Measurements from ENCODE around the gene ZNF563. TPM values are rescaled to one million over a fixed set of nuclear protein-coding genes. Genes with fewer than 3 reads are reported as not detected.

Gene ZNF563
- total RNA-seq, 1 donor from 2014 or later: 2.6 TPM

DNA sequence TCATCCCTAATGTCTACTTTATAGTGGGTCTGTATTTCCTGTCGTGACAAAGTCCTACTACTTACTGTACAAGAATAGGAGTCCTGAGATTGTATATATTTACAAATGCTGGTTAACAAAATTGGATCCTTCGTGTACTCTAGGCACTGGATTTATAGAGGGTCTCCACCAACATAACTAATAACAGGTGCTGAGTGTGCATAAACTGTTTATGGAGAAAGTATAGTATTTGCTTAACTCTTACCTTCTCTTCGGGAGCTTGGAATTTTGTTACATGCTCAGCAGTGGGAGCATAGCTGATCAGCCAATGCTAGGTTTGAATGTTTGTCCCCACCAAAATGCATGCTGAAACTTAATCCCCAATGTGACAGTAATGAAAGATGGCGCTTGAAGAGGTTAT is 19.9 kb upstream of the ZNF563 start:
- H3K4me2 ChIP-seq: no peak overlapping the region
- H3K27me3 ChIP-seq: no peaks in the 10 kb centered on the region
- no peak overlapping the region for H2AFZ ChIP-seq (replicated peaks)
- Mint-ChIP-seq H3K9me3 (peaks cover 82% of the 10 kb centered on the region), H3K27ac (no peak overlapping the region), H3K36me3 (peaks cover 55% of the 10 kb centered on the region), H3K4me1 (no peaks in the 10 kb centered on the region), H3K27me3 (ENCODE audit: insufficient read depth, low read depth) (peaks cover 2% of the 10 kb centered on the region), H3K4me3 (no peak overlapping the region)
- no peak for TF ChIP-seq EZH2phosphoT487 (IDR thresholded peaks at IDR 0.05)
- TF ChIP-seq EZH2 (IDR thresholded peaks at IDR 0.05): no peak
- TF ChIP-seq, protein P1, sequence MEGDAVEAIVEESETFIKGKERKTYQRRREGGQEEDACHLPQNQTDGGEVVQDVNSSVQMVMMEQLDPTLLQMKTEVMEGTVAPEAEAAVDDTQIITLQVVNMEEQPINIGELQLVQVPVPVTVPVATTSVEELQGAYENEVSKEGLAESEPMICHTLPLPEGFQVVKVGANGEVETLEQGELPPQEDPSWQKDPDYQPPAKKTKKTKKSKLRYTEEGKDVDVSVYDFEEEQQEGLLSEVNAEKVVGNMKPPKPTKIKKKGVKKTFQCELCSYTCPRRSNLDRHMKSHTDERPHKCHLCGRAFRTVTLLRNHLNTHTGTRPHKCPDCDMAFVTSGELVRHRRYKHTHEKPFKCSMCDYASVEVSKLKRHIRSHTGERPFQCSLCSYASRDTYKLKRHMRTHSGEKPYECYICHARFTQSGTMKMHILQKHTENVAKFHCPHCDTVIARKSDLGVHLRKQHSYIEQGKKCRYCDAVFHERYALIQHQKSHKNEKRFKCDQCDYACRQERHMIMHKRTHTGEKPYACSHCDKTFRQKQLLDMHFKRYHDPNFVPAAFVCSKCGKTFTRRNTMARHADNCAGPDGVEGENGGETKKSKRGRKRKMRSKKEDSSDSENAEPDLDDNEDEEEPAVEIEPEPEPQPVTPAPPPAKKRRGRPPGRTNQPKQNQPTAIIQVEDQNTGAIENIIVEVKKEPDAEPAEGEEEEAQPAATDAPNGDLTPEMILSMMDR (IDR thresholded peaks at IDR 0.05): no peak
- H3K9me3 ChIP-seq (ENCODE audit: low read depth): peaks cover 46% of the 10 kb centered on the region
- H3K4me1 ChIP-seq: no peaks in the 10 kb centered on the region
- H3K9ac ChIP-seq: no peak overlapping the region
- H4K20me1 ChIP-seq (ENCODE audit: low read depth): no peaks in the 10 kb centered on the region
- H3K4me3 ChIP-seq: no peak overlapping the region
- H3K36me3 ChIP-seq: peaks cover 27% of the 10 kb centered on the region
- no peaks in the 10 kb centered on the region for H3F3A ChIP-seq (ENCODE audit: low read depth)
- H3K27ac ChIP-seq: no peak overlapping the region
- no peak for DNase-seq (ENCODE audit: low spot score)
- H3K79me2 ChIP-seq (ENCODE audit: low read depth): no peaks in the 10 kb centered on the region

DNA sequence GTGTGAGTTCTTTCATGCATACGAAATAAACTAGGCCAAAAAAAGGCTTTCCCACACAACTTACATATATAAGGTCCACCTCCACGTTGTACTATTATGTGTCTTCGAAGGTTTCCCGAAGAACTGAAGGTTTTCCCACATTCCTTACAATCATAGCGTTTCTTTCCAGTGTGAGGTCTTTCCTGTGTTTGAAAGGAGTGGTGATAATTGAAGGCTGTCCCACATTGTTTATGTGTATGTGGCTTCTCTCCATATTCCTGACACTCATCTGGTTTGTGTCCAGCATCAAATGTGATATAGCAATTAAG is 17.4 kb upstream of the ZNF563 start:
- no peak overlapping the region for H3K27ac Mint-ChIP-seq
- no peak overlapping the region for H3K4me3 Mint-ChIP-seq
- H3K9me3 Mint-ChIP-seq: peaks cover 79% of the 10 kb centered on the region
- no peaks in the 10 kb centered on the region for H3K27me3 Mint-ChIP-seq (ENCODE audit: insufficient read depth, low read depth)
- no peak for DNase-seq (ENCODE audit: low spot score)
- no peaks in the 10 kb centered on the region for H3K4me1 Mint-ChIP-seq
- no peak overlapping the region for H3K27ac ChIP-seq
- no peak overlapping the region for H3K9ac ChIP-seq
- no peaks in the 10 kb centered on the region for H3K79me2 ChIP-seq (ENCODE audit: low read depth)
- no peaks in the 10 kb centered on the region for H3K27me3 ChIP-seq
- H3K4me1 ChIP-seq: no peaks in the 10 kb centered on the region
- no peak overlapping the region for H2AFZ ChIP-seq (replicated peaks)
- peaks cover 50% of the 10 kb centered on the region for H3K9me3 ChIP-seq (ENCODE audit: low read depth)
- H4K20me1 ChIP-seq (ENCODE audit: low read depth): no peaks in the 10 kb centered on the region
- H3F3A ChIP-seq (ENCODE audit: low read depth): no peaks in the 10 kb centered on the region
- H3K4me2 ChIP-seq: no peak overlapping the region
- no peak for TF ChIP-seq EZH2 (IDR thresholded peaks at IDR 0.05)
- TF ChIP-seq, protein P1 (IDR thresholded peaks at IDR 0.05): no peak
- no peak for TF ChIP-seq EZH2phosphoT487 (IDR thresholded peaks at IDR 0.05)
- peaks cover 27% of the 10 kb centered on the region for H3K36me3 ChIP-seq
- H3K4me3 ChIP-seq: no peak overlapping the region
- H3K36me3 Mint-ChIP-seq: peaks cover 65% of the 10 kb centered on the region

DNA sequence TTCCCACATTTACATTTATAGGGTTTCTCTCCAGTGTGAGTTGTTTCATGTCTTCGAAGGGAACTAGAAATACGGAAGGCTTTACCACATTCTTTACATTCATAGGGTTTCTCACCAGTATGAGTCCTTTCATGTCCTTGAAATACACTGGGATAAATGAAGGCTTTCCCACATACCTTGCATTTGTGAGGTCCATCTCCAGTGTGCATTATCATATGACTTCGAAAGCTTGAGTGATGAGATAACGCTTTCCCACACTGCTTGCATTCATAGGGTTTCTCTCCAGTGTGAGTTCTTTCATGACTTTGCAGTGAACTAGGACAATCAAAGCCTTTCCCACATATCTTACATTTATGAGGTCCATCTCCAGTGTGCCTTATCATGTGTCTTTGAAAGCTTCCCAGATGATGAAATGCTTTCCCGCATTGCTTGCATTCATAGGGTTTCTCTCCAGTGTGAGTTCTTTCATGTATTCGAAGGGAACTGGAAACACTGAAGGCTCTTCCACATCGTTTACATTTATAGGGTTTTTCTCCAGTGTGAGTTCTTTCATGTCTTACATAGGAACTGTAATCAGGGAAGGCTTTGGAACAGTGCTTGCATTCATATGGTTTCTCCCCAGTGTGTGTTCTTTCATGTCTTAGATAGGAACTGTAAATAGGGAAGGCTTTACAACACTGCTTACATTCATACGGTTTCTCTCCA is 16.9 kb upstream of the ZNF563 start:
- no peak overlapping the region for H2AFZ ChIP-seq (replicated peaks)
- Mint-ChIP-seq H3K36me3 (peaks cover 68% of the 10 kb centered on the region), H3K4me3 (no peak overlapping the region), H3K27me3 (ENCODE audit: insufficient read depth, low read depth) (no peaks in the 10 kb centered on the region), H3K9me3 (peaks cover 81% of the 10 kb centered on the region), H3K4me1 (no peaks in the 10 kb centered on the region), H3K27ac (no peak overlapping the region)
- no peak for DNase-seq (ENCODE audit: low spot score)
- TF ChIP-seq EZH2phosphoT487 (IDR thresholded peaks at IDR 0.05): no peak
- TF ChIP-seq, protein P1 (IDR thresholded peaks at IDR 0.05): no peak
- no peak for TF ChIP-seq EZH2 (IDR thresholded peaks at IDR 0.05)
- H3K4me3 ChIP-seq: no peak overlapping the region
- no peak overlapping the region for H3K9ac ChIP-seq
- no peak overlapping the region for H3K4me2 ChIP-seq
- H3K27me3 ChIP-seq: no peaks in the 10 kb centered on the region
- no peaks in the 10 kb centered on the region for H3K79me2 ChIP-seq (ENCODE audit: low read depth)
- no peaks in the 10 kb centered on the region for H4K20me1 ChIP-seq (ENCODE audit: low read depth)
- H3K27ac ChIP-seq: no peak overlapping the region
- H3K36me3 ChIP-seq: peaks cover 27% of the 10 kb centered on the region
- no peaks in the 10 kb centered on the region for H3K4me1 ChIP-seq
- H3K9me3 ChIP-seq (ENCODE audit: low read depth): peaks cover 50% of the 10 kb centered on the region
- no peaks in the 10 kb centered on the region for H3F3A ChIP-seq (ENCODE audit: low read depth)
